GM21526 (cell line): ENCODE results near the gene ZNF558.
"Not testable (repeated sequence)": the region's sequence is repeated elsewhere in the genome, so short reads cannot be mapped to it uniquely, and the experiment has no call there.

ENCODE experiments used
- ATAC-seq: cut with Tn5 transposase; IDR thresholded peaks from one replicate; pipeline ENCODE4 v1.9.1; 2021; ENCODE audit warnings: moderate library complexity; ENCODE audit not compliant: unreplicated experiment, low FRiP score

The ZNF558 gene

GRCh38 chr19:8811315-8812172 is 20.6 kb downstream of the ZNF558 start:
- no peak for ATAC-seq

- no peak for ATAC-seq
Measured at GRCh38 chr19:8806661-8807060, 25.4 kb downstream of the ZNF558 start.

GRCh38 chr19:8794823-8795222 is 37.3 kb downstream of the ZNF558 start:
- ATAC-seq, result no peak

GRCh38 chr19:8773587-8773986 is 58.5 kb downstream of the ZNF558 start:
- ATAC-seq, result not testable (repeated sequence)

- ATAC-seq, result not testable (repeated sequence)
Measured at GRCh38 chr19:8769265-8769664, 62.8 kb downstream of the ZNF558 start.

GRCh38 chr19:8767257-8767656 is 64.8 kb downstream of the ZNF558 start:
- ATAC-seq, result not testable (repeated sequence)
